BLaER1 treated with 17β-estradiol and CSF1 and Interleukin-3, amounts not matched to agents 10 nM and 100 nM (cell line): ENCODE measurements around the gene ENTPD8.

Experiments used
- H3K27ac ChIP-seq, 11 experiments: shearing (Covaris generic); formaldehyde crosslinking; 2 replicates each; pipeline ENCODE4 v1.8.1; 2022
- H3K27me3 ChIP-seq, 11 experiments: shearing (Covaris generic); formaldehyde crosslinking; 2 replicates each; pipeline ENCODE4 v1.8.1; 2022
- H3K36me3 ChIP-seq, 11 experiments: shearing (Covaris generic); formaldehyde crosslinking; 2 replicates each; pipeline ENCODE4 v1.8.1; 2022
- H3K4me1 ChIP-seq, 10 experiments: shearing (Covaris generic); formaldehyde crosslinking; 2 replicates each; pipeline ENCODE4 v1.8.1; 2022
- H3K4me2 ChIP-seq, 11 experiments: shearing (Covaris generic); formaldehyde crosslinking; 2 replicates each; pipeline ENCODE4 v1.8.1; 2022
- H3K4me3 ChIP-seq, 10 experiments: shearing (Covaris generic); formaldehyde crosslinking; 2 replicates each; pipeline ENCODE4 v1.8.1; 2022
- H3K9ac ChIP-seq, 11 experiments: shearing (Covaris generic); formaldehyde crosslinking; 2 replicates each; pipeline ENCODE4 v1.8.1; 2022
- H3K9me3 ChIP-seq, 11 experiments: shearing (Covaris generic); formaldehyde crosslinking; replicated peaks in 1 of 11; 2 replicates each; pipeline ENCODE4 v1.8.1; 2022
- H4K20me1 ChIP-seq, 11 experiments: shearing (Covaris generic); formaldehyde crosslinking; 2 replicates each; pipeline ENCODE4 v1.8.1; 2022
- Cebpa-rat ChIP-seq, 11 experiments: shearing (Covaris generic); IDR thresholded peaks; 2 replicates each; pipeline ENCODE4 v1.8.1; 2022

ENTPD8 gene

GRCh38 chr9:137441289-137441934 lies at the start of gene ENTPD8:
ENTPD8 (minus strand) TSS chr9:137441357; CDS start chr9:137438285, 3,072 bp downstream.
- TF ChIP-seq Cebpa-rat (IDR thresholded peaks at IDR 0.05) = no peak
- Histone ChIP-seq H4K20me1 (peaks cover 0 to 34% (median 10%) of the 10 kb centered on the region in 11 experiments; a peak in 12 of 22 replicates), H3K4me1 (peaks cover 15 to 38% (median 25%) of the 10 kb centered on the region in 10 experiments), H3K4me2 (peak within 1 kb of the TSS; percentile 83 to 93 (median 89); a peak in 21 of 22 replicates), H3K4me3 (peak within 1 kb of the TSS; percentile 42 to 68 (median 54); a peak in 19 of 20 replicates), H3K9ac (peak within 1 kb of the TSS in 2 of 11 experiments; percentile 26 to 47; a peak in 2 of 22 replicates), H3K27ac (no peak within 1 kb of the TSS), H3K9me3 (peaks cover 0 to 4% (median 0%) of the 10 kb centered on the region in 11 experiments; a peak in 1 of 22 replicates), H3K36me3 (no peaks in the 10 kb centered on the region), H3K27me3 (peaks cover 14 to 27% (median 20%) of the 10 kb centered on the region in 11 experiments)

GRCh38 chr9:137490532-137491186 lies 49.5 kb upstream of the ENTPD8 start:
- Histone ChIP-seq H3K27ac (no peak overlapping the region), H3K27me3 (no peaks in the 10 kb centered on the region), H4K20me1 (0 out of 22 replicates have a peak, but pooled peaks cover 0 to 5% (median 0%) of the 10 kb centered on the region in 11 experiments), H3K4me2 (peak overlapping the region in 7 of 11 experiments; percentile 3 to 53 (median 6); a peak in 9 of 22 replicates), H3K4me1 (peaks cover 19 to 51% (median 41%) of the 10 kb centered on the region in 10 experiments), H3K9me3 (peaks cover 0 to 17% (median 5%) of the 10 kb centered on the region in 11 experiments; a peak in 9 of 22 replicates), H3K36me3 (no peaks in the 10 kb centered on the region; a peak in 1 of 22 replicates), H3K9ac (no peak overlapping the region; a peak in 1 of 22 replicates), H3K4me3 (no peak overlapping the region)
- no peak for TF ChIP-seq Cebpa-rat (IDR thresholded peaks at IDR 0.05)

GRCh38 chr9:137488906-137489305 lies 47.7 kb upstream of the ENTPD8 start:
- Histone ChIP-seq H3K36me3 (no peaks in the 10 kb centered on the region; a peak in 1 of 22 replicates), H3K4me2 (0 out of 22 replicates have a peak overlapping the region, but pooled peaks of 1 of the 11 experiments have one; percentile 53), H4K20me1 (0 out of 22 replicates have a peak, but pooled peaks cover 0 to 5% (median 0%) of the 10 kb centered on the region in 11 experiments), H3K4me1 (peaks cover 9 to 59% (median 37%) of the 10 kb centered on the region in 10 experiments), H3K27ac (no peak overlapping the region), H3K9me3 (peaks cover 0 to 10% (median 5%) of the 10 kb centered on the region in 11 experiments; a peak in 9 of 22 replicates), H3K4me3 (no peak overlapping the region), H3K27me3 (no peaks in the 10 kb centered on the region), H3K9ac (no peak overlapping the region)
- TF ChIP-seq Cebpa-rat (IDR thresholded peaks at IDR 0.05) = no peak

- Histone ChIP-seq H3K4me3 (no peak overlapping the region), H3K36me3 (no peaks in the 10 kb centered on the region; a peak in 1 of 22 replicates), H3K9me3 (peaks cover 0 to 4% (median under 1%) of the 10 kb centered on the region in 11 experiments; a peak in 9 of 22 replicates), H3K27ac (no peak overlapping the region), H3K27me3 (no peaks in the 10 kb centered on the region), H3K9ac (no peak overlapping the region), H3K4me2 (peak overlapping the region in 7 of 11 experiments; percentile 21 to 54 (median 43); a peak in 11 of 22 replicates), H4K20me1 (0 out of 22 replicates have a peak, but pooled peaks cover 0 to 5% (median 0%) of the 10 kb centered on the region in 11 experiments), H3K4me1 (peaks cover 4 to 59% (median 34%) of the 10 kb centered on the region in 10 experiments)
- no peak for TF ChIP-seq Cebpa-rat (IDR thresholded peaks at IDR 0.05)
Measured at GRCh38 chr9:137488327-137488653, 47.1 kb upstream of the ENTPD8 start.

GRCh38 chr9:137487454-137488326 lies 46.5 kb upstream of the ENTPD8 start:
- H3K9me3 ChIP-seq = no peaks in the 10 kb centered on the region
- 0 out of 22 replicates have a peak, but pooled peaks cover 0 to 5% (median 0%) of the 10 kb centered on the region in 11 experiments for H4K20me1 ChIP-seq
- H3K4me2 ChIP-seq = peak overlapping the region in 7 of 11 experiments; percentile 21 to 54 (median 43); a peak in 13 of 22 replicates
- H3K27ac ChIP-seq = no peak overlapping the region
- H3K4me3 ChIP-seq = no peak overlapping the region
- H3K9ac ChIP-seq = peak overlapping the region in 2 of 11 experiments; percentile 4 to 44; a peak in 1 of 22 replicates
- no peaks in the 10 kb centered on the region for H3K27me3 ChIP-seq
- peaks cover 8 to 60% (median 38%) of the 10 kb centered on the region in 10 experiments for H3K4me1 ChIP-seq
- H3K36me3 ChIP-seq = no peaks in the 10 kb centered on the region; a peak in 1 of 22 replicates
- no peak for TF ChIP-seq Cebpa-rat (IDR thresholded peaks at IDR 0.05)

- peaks cover 17 to 67% (median 46%) of the 10 kb centered on the region in 10 experiments for H3K4me1 ChIP-seq
- H3K9me3 ChIP-seq = no peaks in the 10 kb centered on the region
- H3K27me3 ChIP-seq = no peaks in the 10 kb centered on the region
- peak overlapping the region in 7 of 11 experiments; percentile 12 to 54 (median 43); a peak in 12 of 22 replicates for H3K4me2 ChIP-seq
- H3K27ac ChIP-seq = no peak overlapping the region
- H3K36me3 ChIP-seq = no peaks in the 10 kb centered on the region; a peak in 1 of 22 replicates
- H3K4me3 ChIP-seq = no peak overlapping the region
- TF ChIP-seq Cebpa-rat (IDR thresholded peaks at IDR 0.05) = no peak
- H4K20me1 ChIP-seq = 0 out of 22 replicates have a peak, but pooled peaks cover 0 to 5% (median 0%) of the 10 kb centered on the region in 11 experiments
- peak overlapping the region in 1 of 11 experiments; percentile 44; a peak in 1 of 22 replicates for H3K9ac ChIP-seq
Measured at GRCh38 chr9:137486545-137487453, 45.6 kb upstream of the ENTPD8 start.

GRCh38 chr9:137486141-137486490 lies 45.0 kb upstream of the ENTPD8 start:
- no peak overlapping the region for H3K27ac ChIP-seq
- H3K9ac ChIP-seq = no peak overlapping the region
- no peak overlapping the region; a peak in 1 of 22 replicates for H3K4me2 ChIP-seq
- no peaks in the 10 kb centered on the region for H3K27me3 ChIP-seq
- no peaks in the 10 kb centered on the region for H4K20me1 ChIP-seq
- TF ChIP-seq Cebpa-rat (IDR thresholded peaks at IDR 0.05) = no peak
- H3K9me3 ChIP-seq = no peaks in the 10 kb centered on the region
- no peaks in the 10 kb centered on the region; a peak in 1 of 22 replicates for H3K36me3 ChIP-seq
- no peak overlapping the region for H3K4me3 ChIP-seq
- H3K4me1 ChIP-seq = peaks cover 23 to 69% (median 50%) of the 10 kb centered on the region in 10 experiments
